Epithelial cell of proximal tubule (primary cell): Measurements from ENCODE around the gene CHD6. TPM values are rescaled to one million over a fixed set of nuclear protein-coding genes. Genes with fewer than 3 reads are reported as not detected.

ENCODE experiments used
- DNase-seq: peaks from one replicate; pipeline ENCODE4 v3.0.0-alpha.2; 2011; ENCODE audit warnings: low read depth
- H3K4me3 ChIP-seq: 2 replicates; pipeline ENCODE4 v1.5.1; 2011; ENCODE audit warnings: low read depth, mild to moderate bottlenecking, low read length
- CTCF ChIP-seq: conservative IDR thresholded peaks from 2 replicates; pipeline ENCODE4 v1.5.1; 2012; ENCODE audit warnings: low read depth, mild to moderate bottlenecking, low read length
- total RNA-seq: library from RNA; depleted of rRNA; stranded (reverse); fragments of >200 nt; gene quantifications from 2 replicates; pipeline ENCODE4 v1.2.3, GENCODE V29; 2015

CHD6 gene
- total RNA-seq, 1 donor from 2014 or later, result 22.3 TPM

GRCh38 chr20:41635158-41635557, 17.0 kb upstream of the CHD6 start:
- TF ChIP-seq CTCF, result no peak
- H3K4me3 ChIP-seq, result no peak overlapping the region
- no peak for DNase-seq

GRCh38 chr20:41632896-41633295, 14.7 kb upstream of the CHD6 start:
- no peak overlapping the region for H3K4me3 ChIP-seq
- no peak for DNase-seq
- TF ChIP-seq CTCF, result no peak

- no peak for DNase-seq
- no peak for TF ChIP-seq CTCF
- H3K4me3 ChIP-seq, result no peak overlapping the region
Measured at GRCh38 chr20:41631826-41632225, 13.6 kb upstream of the CHD6 start.

- no peak for TF ChIP-seq CTCF
- no peak overlapping the region for H3K4me3 ChIP-seq
- no peak for DNase-seq
Measured at GRCh38 chr20:41630846-41631245, 12.7 kb upstream of the CHD6 start.

GRCh38 chr20:41627611-41628244, 9.6 kb upstream of the CHD6 start:
- no peak overlapping the region for H3K4me3 ChIP-seq
- TF ChIP-seq CTCF, result no peak
- DNase-seq, result no peak

GRCh38 chr20:41627001-41627495, 8.9 kb upstream of the CHD6 start:
- TF ChIP-seq CTCF, result no peak
- no peak overlapping the region for H3K4me3 ChIP-seq
- DNase-seq, result no peak
